Measurements from ENCODE around the gene GDA. TPM values are rescaled to one million over a fixed set of nuclear protein-coding genes. Genes with fewer than 3 reads are reported as not detected.
A peak's percentile ranks its signal among the peaks of the same experiment; 100 is the strongest.
"Not testable (repeated sequence)": the region's sequence is repeated elsewhere in the genome, so short reads cannot be mapped to it uniquely, and the experiment has no call there.

GDA gene
- total RNA-seq, 2 donors from 2014 or later = 1.9 TPM; not detected in 1

DNA sequence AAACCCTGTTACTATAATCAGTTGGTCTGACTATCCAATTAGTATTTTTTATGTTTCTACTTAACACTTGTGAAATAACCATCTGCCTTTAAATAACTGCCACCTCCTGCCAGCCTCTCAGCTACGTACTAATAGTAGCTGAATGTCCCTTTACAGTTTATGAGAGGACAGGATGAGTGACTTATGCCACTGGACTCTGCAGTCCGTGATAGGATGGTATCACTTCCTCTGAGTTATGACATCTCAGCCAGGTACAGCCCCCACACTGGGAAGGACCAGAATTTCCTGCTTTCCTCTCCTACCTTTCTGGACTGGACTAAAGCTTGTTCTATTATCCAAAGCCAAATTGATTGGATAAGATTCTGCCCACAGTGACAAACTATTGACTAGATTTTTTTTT is 112.8 kb downstream of the GDA start:
- Histone ChIP-seq H3K4me1 (replicated peaks) (no peaks in the 10 kb centered on the region), H3K4me3 (no peak overlapping the region), H3K27me3 (replicated peaks; ENCODE audit: insufficient read depth) (no peaks in the 10 kb centered on the region), H3K9me3 (no peaks in the 10 kb centered on the region), H3K27ac (no peak overlapping the region), H3K36me3 (no peaks in the 10 kb centered on the region)
- TF ChIP-seq POLR2A (IDR thresholded peaks at IDR 0.05) (no peak), CTCF (IDR thresholded peaks at IDR 0.05) (no peak), POLR2AphosphoS5 (IDR thresholded peaks at IDR 0.05) (no peak)
- WGBS = 41% methylated on average over 2 of the region's 2 CpGs
- DNase-seq (ENCODE audit: low spot score) = no peak
- intact Hi-C loops (cut with DNase I) = no loop called here

- H3K36me3 ChIP-seq = no peaks in the 10 kb centered on the region
- WGBS = 96% methylated on average over 1 of the region's 1 CpG
- H3K27me3 ChIP-seq (replicated peaks; ENCODE audit: insufficient read depth) = no peaks in the 10 kb centered on the region
- no peak overlapping the region for H3K27ac ChIP-seq
- intact Hi-C loops (cut with DNase I) = no loop called here
- DNase-seq (ENCODE audit: low spot score) = no peak
- H3K4me3 ChIP-seq = no peak overlapping the region
- H3K4me1 ChIP-seq (replicated peaks) = no peaks in the 10 kb centered on the region
- no peaks in the 10 kb centered on the region for H3K9me3 ChIP-seq
- TF ChIP-seq POLR2AphosphoS5 (IDR thresholded peaks at IDR 0.05) (no peak), CTCF (IDR thresholded peaks at IDR 0.05) (no peak), POLR2A (IDR thresholded peaks at IDR 0.05) (no peak)
These were observed 114.3 kb downstream of the GDA start for GRCh38 chr9:72263572-72263971.

DNA sequence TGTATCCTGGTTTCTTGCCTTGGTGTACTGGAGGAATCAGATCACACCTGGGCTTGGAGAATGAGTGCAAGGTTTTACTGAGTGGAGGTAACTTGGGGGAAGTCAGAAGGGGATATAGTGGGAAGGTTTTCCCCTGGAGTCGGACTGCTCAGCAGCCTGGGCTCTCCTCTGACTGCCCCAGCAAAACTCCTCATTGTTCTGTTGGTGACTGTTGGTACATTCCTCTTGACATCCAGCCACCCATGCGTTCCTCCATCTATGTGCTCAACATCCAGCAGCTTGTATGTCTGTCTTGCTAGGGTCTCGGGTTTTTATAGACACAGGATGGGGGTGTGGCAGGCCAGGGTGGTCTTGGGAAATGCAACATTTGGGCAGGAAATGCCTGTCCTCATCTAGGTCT is 119.7 kb downstream of the GDA start:
- WGBS = 66% methylated on average over 3 of the region's 3 CpGs
- Histone ChIP-seq H3K36me3 (no peaks in the 10 kb centered on the region), H3K9me3 (no peaks in the 10 kb centered on the region), H3K4me3 (no peak overlapping the region), H3K4me1 (replicated peaks) (no peaks in the 10 kb centered on the region), H3K27ac (no peak overlapping the region), H3K27me3 (replicated peaks; ENCODE audit: insufficient read depth) (no peaks in the 10 kb centered on the region)
- intact Hi-C loops (cut with DNase I) = no loop called here
- no peak for DNase-seq (ENCODE audit: low spot score)
- TF ChIP-seq CTCF (IDR thresholded peaks at IDR 0.05) = no peak
- TF ChIP-seq POLR2AphosphoS5 (IDR thresholded peaks at IDR 0.05) = no peak
- TF ChIP-seq POLR2A (IDR thresholded peaks at IDR 0.05) = no peak

DNA sequence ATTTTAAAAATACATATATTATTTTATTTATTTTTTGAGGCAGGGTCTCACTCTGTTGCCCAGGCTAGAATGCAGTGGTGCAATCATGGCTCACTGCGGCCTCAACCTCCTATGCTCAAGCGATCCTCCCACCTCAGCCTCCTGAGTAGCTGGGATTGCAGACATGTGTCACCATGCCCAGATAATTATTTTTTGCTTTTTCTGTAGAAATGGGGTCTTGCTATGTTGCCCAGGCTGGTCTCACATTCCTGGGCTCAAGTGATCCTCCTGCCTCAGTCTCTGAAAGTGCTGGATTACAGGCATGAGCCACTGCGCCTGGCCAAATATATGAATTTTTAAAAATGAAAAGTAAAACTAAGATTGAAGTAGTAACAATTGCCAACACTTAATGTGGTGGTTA is 121.1 kb downstream of the GDA start:
- not testable (repeated sequence) for H3K9me3 ChIP-seq

GRCh38 chr9:72271613-72272478 is 122.6 kb downstream of the GDA start:
- intact Hi-C loops (cut with DNase I) = loop anchor here (2.0 to 10.0 kb wide), 3 partner anchors 233 to 813 kb away; no protein-coding TSS in a partner anchor
- WGBS = 42% methylated on average over 9 of the region's 9 CpGs
- TF ChIP-seq POLR2A (IDR thresholded peaks at IDR 0.05) (no peak), CTCF (IDR thresholded peaks at IDR 0.05) (peak; percentile 75 to 89 (median 80)), POLR2AphosphoS5 (IDR thresholded peaks at IDR 0.05) (no peak)

More for the DNA sequence above, 121.1 kb downstream of the GDA start:
- WGBS = 100% methylated on average over 3 of the region's 3 CpGs
- H3K36me3 ChIP-seq; H3K27ac ChIP-seq; DNase-seq (ENCODE audit: low spot score); H3K4me3 ChIP-seq; H3K4me1 ChIP-seq (replicated peaks); H3K27me3 ChIP-seq (replicated peaks; ENCODE audit: insufficient read depth): not testable (repeated sequence)
- intact Hi-C loops (cut with DNase I) = loop anchor here (2.0 to 10.0 kb wide), 3 partner anchors 232 to 814 kb away; no protein-coding TSS in a partner anchor

More at GRCh38 chr9:72271613-72272478, 122.6 kb downstream of the GDA start:
- no peak overlapping the region for H3K4me3 ChIP-seq
- H3K27me3 ChIP-seq (replicated peaks; ENCODE audit: insufficient read depth) = no peaks in the 10 kb centered on the region
- DNase-seq (ENCODE audit: low spot score) = peak; percentile 51
- H3K9me3 ChIP-seq = no peaks in the 10 kb centered on the region
- H3K36me3 ChIP-seq = no peaks in the 10 kb centered on the region
- no peaks in the 10 kb centered on the region for H3K4me1 ChIP-seq (replicated peaks)
- H3K27ac ChIP-seq = no peak overlapping the region
